Measurements from ENCODE around the gene IPO11.

- TF ChIP-seq EP300 (IDR thresholded peaks at IDR 0.05), result no peak
- TF ChIP-seq POLR2A (IDR thresholded peaks at IDR 0.05), result no peak
- TF ChIP-seq CTCF (IDR thresholded peaks at IDR 0.05), result no peak
Measured at GRCh38 chr5:62662521-62662920, 250.0 kb downstream of the IPO11 start.

Measured in suprapubic skin (tissue), 3 donors.